Renal pelvis (tissue), 4 donors: ENCODE results near the gene HPCAL4. TPM values are rescaled to one million over a fixed set of nuclear protein-coding genes. Genes with fewer than 3 reads are reported as not detected.

Experiments used
- DNase-seq: peaks from one replicate; pipeline ENCODE4 v3.0.0-alpha.2; 2013
- polyA plus RNA-seq, 3 donors: library from polyadenylated mRNA; unstranded; fragments of 120-200 nt; gene quantifications; one replicate each; pipeline ENCODE4 v1.2.1, GENCODE V29; 2013; ENCODE audit not compliant: insufficient read length in 3 of 3

HPCAL4 gene
- polyA plus RNA-seq, 3 donors, result 0.30 to 0.62 (median 0.40) TPM

DNA sequence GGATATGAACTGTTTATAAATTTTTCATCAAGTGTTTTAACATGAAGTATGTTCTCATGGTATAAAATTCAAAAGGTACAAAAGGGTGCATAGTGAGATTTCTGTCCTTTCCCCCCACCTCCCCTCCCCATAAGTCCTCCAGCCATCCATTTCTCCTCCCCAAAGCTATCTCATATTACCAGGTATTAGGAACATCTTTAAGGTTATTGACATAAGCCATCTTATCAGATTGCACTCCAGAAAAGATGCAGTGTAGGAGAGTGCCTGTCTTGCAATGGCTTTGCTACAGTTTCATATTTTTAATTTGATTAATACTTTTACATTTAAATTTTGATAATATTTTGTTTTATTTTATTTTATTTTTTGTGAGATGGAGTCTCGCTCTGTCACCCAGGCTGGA lies 13.5 kb upstream of the HPCAL4 start:
- DNase-seq, result no peak

DNA sequence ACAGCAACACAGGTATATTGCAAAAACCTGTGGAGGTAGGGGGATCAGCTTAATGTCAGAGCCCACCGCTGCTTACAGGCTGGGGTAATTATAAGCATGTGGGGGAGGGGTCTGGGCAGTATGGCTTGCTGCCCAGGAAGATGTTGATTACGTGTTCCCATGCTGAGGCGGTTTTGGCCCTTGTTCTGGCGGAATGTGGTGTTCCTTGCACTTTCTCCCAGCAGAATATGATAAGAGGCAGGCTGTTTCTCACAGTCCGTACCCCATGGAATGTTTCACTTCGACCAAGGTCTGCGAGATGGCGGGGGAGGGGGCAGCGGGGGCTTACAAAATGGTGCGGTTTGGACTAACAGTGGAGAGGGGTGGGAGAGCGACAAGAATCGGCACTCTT lies 9.8 kb upstream of the HPCAL4 start:
- no peak for DNase-seq

DNA sequence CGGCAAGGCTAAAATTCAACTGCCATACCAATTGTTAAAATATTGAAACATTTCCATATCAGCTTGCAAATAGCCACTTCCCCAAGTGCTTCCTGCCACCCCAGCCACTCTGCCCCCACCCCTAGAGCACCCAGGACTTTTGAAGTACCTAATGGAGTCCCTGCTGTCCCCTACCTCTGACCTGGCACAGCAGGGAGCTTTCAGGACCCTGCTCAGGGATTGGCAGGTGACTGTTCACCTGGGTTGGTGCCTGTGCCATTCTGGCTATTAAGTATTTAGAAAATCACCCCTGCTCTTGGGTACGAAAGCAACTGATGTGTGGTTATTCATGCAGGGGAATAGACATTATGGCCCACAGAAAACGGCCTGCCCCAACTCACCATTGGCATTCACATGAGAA lies 9.1 kb upstream of the HPCAL4 start:
- no peak for DNase-seq

DNA sequence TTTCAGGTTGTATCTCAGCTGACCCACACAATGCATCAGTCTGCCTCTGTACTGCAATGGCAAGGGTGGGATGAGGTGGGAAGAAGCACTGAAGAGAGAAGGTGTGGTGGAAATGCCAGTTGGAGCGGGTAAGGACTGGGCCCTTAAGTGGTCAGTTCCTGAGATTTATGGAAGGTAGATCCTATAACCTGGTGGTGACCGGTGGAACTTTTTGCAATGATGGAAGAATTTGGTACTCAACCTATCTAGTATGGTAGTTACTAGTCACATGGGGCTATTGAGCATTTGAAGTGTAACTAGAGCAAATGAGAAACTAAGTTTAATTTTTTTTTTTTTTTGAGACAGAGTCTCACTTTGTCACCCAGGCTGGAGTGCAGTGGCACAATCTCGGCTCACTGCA lies 8.2 kb upstream of the HPCAL4 start:
- no peak for DNase-seq

DNA sequence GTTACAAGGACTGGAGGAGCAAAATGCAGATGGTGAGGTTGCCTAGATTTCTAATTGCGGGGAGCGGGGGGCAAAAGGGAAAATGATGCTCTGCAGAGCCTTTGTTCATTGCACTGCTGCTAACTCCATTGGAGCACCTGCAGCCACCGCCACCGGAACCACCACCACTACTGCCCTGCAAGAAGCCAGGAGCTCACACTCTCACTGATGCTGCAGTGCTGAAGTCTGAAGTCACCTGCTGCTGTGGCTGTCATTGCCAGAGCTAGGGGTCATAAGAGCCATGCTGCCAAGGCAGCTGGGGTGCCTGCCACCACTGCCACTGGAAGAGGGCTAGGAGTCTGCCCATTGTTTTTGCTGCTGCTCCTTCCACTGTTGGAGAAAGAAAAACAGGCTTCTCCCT lies 7.3 kb upstream of the HPCAL4 start:
- DNase-seq, result no peak

DNA sequence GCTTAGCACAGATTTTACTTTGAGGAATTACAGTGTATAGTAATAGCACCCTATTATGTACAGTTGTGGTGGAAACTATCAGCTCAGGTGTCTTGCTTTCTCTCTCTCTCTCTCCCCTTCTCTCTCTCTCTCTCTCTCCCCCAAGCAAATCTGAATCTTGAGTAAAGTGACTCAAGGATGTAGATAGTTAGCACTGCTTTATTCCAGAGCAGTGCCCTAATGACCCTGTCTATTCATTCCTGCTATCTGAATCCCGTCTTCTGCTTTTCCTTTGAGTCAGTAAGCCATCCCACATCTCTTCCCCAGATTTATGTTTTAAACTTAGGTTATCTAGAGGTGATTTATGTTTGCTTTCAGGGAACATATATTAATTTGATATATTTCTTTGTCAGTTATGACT lies 5.2 kb upstream of the HPCAL4 start:
- no peak for DNase-seq

DNA sequence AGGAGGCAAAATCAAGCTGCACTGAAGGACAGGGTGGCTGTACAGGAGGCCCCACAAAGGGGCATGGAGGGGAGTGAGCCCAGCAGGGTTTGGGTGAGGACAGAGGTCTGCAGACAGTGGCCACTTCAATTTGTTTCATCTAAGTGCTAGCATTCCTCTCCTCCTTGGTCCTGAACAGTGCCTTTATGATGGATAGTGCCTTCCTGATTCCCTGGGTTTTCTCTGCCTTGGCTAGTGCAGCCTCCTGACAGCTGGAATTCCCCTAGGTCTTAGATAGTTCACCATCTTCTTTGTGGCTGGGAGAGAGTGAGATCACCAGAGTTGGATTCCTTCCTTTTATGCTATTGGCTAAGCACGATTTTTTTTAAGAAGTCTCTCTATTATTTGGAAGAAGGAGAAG lies 3.8 kb upstream of the HPCAL4 start:
- no peak for DNase-seq

DNA sequence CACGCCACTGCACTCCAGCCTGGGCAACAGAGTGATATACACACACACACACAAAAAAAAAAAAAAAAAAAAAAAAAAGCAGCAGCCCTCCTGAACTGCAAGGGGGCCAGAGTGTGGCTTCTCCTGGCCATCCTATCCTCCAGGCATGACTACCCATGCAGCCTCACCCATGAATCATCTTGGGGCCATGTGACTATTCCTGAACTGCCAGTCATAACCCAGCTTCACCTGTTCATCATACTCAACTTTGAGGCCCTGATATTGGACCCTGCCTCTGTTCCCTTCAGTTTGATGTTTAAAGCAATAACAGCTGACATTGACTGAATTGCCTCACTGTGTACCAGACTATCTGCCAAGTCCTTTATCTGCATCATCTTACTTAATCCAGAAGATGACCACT lies 2.8 kb upstream of the HPCAL4 start:
- DNase-seq, result no peak

DNA sequence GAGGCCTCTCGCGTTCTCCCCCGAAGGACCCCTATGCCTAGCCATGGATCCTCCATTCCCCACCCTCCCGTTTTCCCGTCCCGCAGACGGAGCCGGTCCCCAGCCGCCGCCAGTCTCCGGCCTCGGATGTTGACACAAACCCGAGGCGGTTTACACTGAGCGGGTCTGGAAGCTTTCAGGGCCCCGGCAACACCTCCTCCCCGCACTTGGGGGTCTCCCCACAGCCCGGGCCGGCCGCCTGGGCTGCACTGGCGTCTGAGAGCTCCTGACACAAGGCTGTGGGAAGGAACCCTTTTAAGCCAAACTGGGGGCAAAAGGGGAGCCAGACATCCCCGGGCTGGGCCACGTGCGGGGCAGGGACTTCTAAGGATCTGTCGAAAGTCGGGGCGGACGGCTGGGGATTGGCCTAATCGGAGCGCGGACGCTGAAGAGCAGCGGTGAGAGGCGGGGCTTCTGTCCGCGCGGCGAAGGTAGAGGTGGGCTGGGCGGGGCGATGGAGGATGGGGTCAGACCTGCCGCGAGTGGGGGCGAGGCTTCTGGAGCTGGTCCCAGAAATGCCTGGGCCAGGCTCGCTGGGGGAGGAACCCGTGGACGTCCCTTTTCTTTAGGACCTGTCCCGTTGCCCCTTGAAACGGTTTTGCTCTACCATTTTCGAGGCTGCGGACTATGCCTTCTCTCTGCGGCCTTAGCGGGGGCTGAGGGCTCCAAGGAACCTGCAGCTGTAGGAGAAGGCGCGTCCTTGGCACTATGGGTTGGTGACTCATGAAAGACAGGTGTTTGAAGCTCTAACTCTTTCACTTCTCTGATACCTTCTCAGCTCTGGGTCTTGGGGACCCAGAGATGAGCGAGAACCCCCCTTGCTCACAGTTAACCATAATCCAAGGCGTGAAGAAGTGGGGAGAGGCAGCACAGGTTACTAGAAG lies 1.2 kb upstream of the HPCAL4 start:
- no peak for DNase-seq

DNA sequence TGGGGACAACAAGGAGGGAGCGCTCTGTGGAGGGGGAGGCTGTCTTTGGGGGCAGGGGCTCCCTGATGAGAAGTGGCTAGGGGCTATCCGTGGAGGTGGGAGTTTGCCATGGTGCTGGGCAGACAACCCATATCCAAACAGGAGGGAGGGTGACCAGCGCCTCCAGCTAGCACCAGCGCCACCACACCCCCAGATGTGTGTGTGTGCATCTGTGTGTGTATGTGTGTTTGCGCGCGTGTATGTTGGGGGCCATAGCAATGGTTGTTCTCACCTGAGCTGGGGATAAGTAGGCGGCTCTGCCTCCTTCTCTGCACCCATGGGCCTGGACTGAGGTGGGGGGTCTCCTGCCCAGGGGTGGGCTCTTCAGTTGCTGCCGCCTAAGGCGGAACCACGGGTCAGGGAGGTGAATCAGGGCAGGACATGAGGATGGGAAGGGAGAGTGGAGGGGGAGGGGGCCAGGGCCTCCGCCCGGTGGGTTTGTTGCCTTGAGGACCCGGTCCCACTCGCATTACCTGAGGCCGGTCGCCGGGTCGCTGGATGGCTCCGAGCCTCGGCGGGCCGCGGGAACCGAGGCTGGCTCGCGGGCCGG lies 345 bp downstream of the HPCAL4 start:
- no peak for DNase-seq

DNA sequence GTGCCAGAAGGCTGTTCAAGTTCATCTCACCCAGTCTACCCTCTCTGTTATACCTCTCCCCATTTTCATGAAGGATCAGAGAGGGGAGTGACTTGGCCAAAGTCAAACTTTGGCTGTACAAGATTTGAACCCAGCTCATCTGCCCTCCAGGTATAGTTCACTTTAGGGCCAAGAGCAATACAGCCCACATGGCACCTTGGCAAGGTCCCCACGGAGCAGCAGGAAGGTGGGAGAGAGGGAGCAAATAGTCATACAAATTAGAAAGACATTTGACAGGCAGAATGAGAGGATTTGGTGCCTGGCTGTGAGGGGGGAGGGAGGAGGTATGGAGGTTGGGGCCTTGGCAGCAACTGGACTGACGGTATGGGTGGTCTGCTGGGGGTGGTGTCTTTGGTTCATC lies 1.0 kb downstream of the HPCAL4 start:
- DNase-seq, result no peak

DNA sequence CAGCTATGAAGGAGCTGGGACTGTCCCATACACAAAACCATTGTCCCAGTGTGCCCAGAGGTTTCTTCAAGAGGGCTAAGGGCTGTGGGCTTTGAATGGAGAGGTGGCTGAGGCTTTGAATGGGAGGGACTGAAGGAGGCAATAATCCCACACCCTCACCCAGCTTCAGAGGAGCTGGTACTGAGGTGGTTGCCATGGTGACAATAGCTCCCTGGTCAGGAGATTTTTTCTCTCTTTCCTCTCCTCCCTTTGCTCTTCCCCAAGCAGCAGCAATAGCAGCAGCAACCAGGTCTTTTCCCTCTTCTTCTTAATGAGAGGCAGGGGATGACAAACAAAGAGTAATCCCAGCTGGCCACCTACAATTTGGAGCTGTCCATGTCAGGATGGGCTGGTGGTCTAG lies 1.6 kb downstream of the HPCAL4 start:
- no peak for DNase-seq

DNA sequence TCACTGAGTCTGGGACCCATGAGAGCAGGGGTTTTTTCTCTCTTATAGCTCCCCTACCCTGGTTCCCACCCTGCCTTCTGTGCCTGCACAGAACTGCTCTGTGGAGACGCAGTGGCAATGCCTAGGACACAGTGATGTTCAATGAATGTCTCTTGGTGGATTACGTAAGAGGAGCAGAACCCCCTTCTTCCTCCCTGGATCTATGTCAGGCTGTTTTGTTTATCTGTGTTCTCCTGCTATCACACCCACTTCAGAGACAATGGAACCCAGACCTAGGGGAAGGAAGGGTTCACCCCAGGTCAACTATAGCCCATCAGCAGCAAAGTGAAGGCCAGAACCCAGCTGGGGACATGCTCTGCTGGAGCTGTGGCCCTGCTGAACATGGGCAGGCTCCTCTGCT lies 2.0 kb downstream of the HPCAL4 start:
- no peak for DNase-seq

DNA sequence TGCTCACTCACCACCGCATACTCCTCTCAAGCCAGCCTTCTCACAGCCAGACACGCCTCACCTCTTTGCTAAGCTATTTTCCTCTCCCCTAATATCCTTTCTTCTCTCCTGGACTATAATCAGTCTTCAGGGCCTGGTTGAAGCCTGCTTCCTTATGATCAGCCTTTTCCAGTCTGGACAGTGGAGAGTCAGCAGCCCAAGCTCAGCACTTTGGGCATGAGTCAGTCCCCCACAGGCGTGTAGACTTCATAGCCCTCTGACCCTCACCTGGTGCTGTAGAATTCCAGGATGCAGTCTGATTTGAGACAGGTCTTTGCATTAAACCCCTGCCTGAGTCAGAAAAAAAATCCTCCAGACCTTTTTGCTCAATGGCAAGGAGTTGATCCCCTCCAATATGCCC lies 2.5 kb downstream of the HPCAL4 start:
- DNase-seq, result no peak

DNA sequence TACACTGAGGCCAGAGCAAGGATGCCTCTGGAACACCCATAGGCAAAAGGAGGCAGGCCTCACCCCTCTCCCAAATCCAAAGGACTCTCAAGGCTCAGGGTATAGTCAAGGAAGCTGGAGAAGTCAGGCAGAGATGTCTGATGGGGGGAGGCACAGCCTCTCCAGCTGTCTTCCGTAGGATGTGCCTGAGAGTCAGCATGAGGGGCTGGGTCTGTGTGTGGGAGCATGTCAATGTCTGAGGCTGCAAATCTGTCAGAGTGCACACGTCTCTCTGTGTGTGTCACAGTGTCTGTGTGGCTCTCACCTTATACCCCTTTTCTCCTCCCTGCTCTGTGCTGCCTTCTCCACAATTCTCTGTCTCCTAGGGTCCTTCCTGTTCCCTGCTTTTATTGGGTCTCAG lies 4.0 kb downstream of the HPCAL4 start:
- DNase-seq, result no peak

DNA sequence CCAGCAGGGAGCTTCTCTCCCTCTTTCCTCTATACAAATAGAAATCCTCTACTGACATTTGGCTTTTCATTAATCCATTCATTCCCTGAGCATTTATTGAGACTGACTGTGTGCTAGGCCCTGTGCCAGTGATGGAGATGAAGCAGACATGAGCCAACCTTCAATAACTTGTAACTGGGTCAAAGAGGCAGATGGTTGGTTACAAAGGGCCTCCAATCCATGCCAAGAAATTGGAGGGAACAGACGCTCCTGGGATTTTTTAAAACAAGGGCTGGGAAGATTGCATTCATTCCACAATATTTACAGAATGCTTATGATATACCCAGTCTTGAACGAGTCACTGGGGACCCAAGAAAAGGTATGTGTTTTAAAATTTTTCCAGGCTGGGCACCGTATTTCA lies 6.2 kb downstream of the HPCAL4 start:
- DNase-seq, result no peak

DNA sequence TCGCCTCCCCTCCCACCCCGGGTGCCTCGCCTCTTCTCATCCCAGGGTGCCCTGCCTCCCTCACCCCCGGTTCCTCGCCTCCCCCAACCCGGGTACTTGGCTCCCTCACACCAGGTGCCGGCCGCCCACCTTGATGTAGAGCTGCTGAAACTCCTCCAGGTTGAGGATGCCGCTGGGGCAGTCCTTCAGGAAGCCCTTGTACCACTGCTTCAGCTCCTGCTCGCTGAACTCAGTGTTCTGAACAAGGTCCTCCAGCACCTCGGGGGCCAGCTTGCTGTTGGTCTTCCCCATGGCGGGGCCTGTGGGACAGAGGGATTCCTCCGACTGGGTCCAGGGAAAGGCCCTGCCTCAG lies 6.9 kb downstream of the HPCAL4 start:
- no peak for DNase-seq

DNA sequence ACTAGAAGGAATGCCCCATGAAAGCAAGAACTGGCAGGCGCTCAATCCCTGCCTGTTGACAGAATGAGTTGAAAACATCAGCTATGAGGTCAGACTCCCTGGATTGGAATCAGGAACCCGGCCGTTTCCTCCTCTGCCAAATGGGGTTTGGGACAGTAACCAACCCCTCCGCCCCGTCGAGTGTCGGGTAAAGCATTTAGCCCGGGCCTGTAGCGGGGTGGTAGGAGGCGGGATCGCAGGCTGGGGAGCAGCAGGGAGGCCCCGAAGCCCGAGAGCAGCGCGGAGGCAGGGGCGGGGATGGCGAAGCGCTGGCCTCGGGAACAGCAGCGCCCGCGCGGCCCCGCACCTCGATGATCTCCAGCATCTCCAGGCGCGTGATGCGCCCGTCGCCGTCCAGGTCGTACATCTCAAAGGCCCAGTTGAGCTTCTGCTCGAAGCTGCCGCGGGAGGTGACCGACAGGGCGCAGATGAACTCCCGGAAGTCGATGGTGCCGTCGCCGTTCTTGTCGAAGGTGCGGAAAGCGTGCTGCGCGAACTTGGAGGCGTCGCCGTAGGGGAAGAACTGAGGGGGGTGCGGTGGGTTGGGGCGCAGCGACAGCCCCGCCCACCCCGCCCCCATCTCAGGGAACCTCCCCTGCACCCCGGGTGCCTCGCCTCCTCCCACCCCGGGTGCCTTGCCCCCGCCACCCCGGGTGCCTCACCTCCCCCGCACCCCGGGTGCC lies 7.5 kb downstream of the HPCAL4 start:
- DNase-seq, result no peak

DNA sequence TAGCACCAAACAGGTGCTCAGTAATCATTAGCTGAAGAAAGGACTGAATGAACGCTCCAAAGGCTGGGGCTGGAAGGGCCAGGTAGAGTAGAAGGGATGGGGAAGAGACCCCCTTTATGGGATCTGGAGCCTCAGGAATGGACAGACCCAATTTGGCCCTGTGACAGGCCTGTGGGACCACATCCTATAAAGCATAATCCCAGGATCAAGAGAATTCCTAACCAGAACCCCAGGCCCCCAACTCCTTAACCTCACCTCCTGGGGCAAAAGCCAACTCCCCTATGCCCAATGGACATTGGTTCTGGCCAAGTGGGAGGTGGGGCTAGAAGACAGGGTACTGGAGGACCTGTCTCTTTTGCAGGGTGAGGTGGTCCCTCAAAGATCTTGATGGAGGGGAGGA lies 9.2 kb downstream of the HPCAL4 start:
- no peak for DNase-seq

DNA sequence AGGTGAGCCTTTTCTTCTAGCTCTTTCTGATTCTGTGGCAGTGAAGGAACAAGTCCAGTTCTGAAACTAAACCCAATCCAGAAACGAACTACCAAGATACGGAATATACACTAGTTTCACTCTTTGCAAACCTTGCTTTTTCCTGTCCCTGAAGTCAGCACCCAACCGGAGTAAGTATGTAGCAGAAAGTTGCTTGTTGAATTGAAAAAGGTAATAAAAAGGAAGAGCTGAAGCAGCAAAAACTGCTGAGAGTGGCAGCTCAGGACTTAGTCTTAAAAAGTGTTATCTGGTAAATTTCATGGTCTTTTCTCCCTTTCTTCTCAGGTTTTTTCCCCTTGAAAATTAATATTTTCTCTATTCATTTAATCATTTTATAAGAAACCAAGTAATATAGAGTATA lies 9.9 kb downstream of the HPCAL4 start:
- DNase-seq, result no peak

DNA sequence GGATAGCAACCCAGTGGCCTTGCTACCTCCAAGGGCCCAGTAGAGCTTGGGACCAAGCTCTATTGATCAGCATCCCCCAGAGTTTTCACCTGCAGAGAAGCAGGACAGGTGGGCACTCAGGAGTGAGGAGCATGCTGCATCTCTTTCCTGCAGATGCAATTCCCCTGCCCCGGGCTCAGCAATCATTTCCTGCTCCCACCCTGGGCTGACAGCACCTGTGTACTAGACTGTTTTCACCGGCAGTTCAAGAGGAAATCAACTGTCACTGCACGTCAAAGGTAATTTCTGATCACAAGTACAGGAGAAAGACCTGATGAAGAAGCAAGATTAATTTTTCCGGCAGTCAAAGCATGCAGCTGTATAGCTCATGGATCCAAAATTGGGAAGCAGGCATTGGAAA lies 10.5 kb downstream of the HPCAL4 start:
- no peak for DNase-seq

DNA sequence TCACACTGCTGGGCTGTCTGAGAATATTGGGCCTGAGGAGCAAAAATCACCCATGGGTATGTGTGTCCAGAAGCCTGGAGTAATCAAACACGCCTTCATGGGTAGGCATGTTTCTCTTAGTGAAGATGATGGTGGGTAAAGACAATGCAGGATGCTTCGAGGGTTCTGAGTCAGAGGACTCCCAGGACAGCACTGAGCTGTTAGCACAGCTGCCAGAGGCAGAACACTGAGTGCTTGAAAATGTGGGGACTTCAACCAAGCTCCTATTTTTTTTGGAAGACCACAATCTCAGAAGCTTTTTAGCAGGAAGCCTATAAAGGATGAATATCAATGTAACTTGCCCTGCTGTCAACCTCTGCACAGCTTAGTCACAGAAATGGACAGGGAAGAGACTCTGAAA lies 11.4 kb downstream of the HPCAL4 start:
- DNase-seq, result no peak

DNA sequence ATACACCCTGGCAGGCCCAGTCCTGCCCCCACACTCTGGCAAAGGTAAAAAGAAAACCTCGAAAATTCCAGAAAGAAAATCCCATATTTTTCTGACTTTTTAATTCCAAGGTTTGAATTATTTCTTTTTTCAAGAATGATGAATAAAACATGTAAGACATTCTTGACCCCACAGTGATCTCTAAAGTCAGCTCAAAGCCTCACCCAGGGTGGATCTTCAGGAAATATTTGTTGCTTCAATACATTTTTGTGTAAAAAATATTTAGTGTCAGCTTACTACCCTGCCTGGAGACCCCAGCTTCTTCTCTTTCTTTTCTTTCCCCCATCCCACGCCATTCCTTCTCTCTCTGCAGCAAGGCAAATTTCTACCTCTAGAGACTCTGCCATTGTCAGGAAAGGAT lies 12.3 kb downstream of the HPCAL4 start:
- DNase-seq, result no peak
